A673 (cell line): ENCODE data around the gene NF1.

Experiments used
- EZH2 ChIP-seq: fragments of 200-600 bp; sonication (generic); IDR thresholded peaks from 2 replicates; pipeline ENCODE4 v1.6.1; 2017; ENCODE audit warnings: borderline replicate concordance, low read depth, mild to moderate bottlenecking, mixed read lengths, antibody characterized with exemption, low read length; ENCODE audit not compliant: poor library complexity, severe bottlenecking
- TF ChIP-seq, protein P1 (sequence below): fragments of 300-800, 200-600 bp; sonication (generic); conservative IDR thresholded peaks from 2 replicates; pipeline ENCODE4 v1.5.1; 2017; ENCODE audit warnings: low read depth, mild to moderate bottlenecking, antibody characterized with exemption, low read length, moderate library complexity, mixed read lengths

DNA sequence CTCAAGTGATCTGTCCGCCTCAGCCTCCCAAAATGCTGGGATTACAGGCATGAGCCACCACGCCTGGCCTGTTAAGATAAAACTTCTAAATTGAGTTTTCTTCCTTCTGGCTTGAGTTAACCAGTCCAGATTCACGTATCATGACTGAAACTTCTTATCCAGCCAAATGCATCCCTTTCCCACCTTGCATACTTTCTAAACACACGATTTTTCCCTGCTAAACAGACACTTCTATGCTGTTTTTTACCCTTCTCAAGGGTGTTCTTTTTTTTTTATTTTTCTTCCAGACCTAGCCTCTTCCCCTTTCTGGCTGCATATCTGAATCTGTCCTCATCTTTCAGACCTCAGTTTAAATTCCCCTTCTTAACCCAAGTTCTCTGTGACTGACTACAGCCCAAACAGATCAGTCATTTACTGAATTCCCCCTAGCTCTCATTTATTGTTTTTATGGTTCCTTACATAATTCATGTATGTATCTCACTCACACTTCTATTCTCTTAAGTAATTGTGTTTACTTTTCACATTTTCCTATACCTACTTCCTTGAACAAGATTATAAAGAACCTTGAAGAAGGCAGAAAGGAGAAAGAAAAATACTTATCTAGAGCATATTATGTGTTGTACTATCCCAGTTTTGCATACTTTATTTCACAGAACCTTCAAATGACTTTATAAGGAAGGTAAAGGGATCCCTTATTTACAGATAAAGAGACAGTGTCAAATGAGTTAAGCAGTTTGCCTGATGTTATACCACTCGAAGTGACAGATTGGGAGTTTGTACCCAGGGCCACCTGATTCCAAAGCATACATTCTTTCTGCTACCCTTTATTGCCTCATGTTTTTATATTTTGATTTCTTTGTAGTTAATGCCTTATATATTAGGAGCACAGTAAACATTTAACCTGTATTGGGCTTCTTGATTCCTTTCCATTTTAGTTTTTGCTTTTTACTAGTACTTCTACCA lies 213.9 kb downstream of the NF1 start:
- TF ChIP-seq, protein P1, sequence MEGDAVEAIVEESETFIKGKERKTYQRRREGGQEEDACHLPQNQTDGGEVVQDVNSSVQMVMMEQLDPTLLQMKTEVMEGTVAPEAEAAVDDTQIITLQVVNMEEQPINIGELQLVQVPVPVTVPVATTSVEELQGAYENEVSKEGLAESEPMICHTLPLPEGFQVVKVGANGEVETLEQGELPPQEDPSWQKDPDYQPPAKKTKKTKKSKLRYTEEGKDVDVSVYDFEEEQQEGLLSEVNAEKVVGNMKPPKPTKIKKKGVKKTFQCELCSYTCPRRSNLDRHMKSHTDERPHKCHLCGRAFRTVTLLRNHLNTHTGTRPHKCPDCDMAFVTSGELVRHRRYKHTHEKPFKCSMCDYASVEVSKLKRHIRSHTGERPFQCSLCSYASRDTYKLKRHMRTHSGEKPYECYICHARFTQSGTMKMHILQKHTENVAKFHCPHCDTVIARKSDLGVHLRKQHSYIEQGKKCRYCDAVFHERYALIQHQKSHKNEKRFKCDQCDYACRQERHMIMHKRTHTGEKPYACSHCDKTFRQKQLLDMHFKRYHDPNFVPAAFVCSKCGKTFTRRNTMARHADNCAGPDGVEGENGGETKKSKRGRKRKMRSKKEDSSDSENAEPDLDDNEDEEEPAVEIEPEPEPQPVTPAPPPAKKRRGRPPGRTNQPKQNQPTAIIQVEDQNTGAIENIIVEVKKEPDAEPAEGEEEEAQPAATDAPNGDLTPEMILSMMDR, result no peak
- no peak for TF ChIP-seq EZH2
